ENCODE results near the gene TLN1.

- TF ChIP-seq CTCF (IDR thresholded peaks at IDR 0.05 in 8 of 11, conservative IDR thresholded peaks at IDR 0.05 in 3 of 11), result no peak
- TF ChIP-seq POLR2A (IDR thresholded peaks at IDR 0.05), result no peak
- no peak for TF ChIP-seq POLR2AphosphoS5 (IDR thresholded peaks at IDR 0.05)
Measured at GRCh38 chr9:35690294-35690613, 41.7 kb downstream of the TLN1 start.

All from spleen (tissue), 7 donors.